ENCODE measurements around the gene FAM174B. TPM values are rescaled to one million over a fixed set of nuclear protein-coding genes. Genes with fewer than 3 reads are reported as not detected.

FAM174B gene
- total and polyA plus RNA-seq, 4 donors = 2.5 to 4.5 (median 3.8) TPM

DNA sequence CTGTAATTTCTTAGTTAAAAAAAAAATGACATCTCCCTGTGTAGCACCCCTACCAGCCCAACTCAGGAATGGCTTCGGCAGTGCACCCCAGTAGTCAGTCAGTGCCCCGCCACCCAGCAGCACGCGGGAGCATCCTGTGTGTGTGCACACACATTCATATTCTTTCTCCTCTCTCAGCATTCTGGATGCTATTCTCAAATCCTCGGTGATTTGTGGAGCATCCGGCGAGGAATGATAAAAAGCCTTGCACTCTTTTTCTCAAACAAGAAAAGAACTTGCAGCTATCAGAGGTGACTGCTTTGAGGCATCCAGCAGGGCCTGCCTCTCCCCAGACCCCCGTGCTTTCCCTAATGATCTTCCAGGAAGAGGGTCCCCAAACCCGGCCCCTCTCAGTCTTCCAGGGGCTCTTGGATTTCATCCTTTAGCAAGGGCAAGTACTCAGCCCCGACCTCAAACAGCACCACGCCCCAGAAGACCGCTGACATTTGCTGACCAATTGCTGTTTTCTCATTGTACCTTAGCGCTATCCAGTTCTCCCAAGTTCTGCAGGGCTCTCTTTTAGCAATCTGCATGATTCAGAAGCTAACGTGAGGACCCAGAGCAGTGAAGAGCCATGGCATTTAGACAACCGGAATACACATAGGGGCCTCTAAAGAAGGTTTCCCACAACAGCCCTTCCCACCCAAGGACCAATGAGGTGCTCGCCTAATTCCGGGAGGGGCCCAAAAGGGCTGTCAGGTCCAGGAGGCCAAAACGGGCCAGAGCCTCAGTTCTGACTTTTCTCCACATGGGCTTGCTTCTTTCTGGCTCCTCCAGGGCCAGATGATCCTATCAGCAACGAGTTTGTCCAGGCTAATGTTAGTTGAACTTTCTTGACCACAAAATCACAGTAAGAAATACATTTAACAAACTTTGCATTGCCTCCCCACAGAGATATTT is 72.2 kb downstream of the FAM174B start:
- Histone ChIP-seq H3K4me1 (ENCODE audit: control insufficient read depth in 4 of 4, insufficient read depth in 4 of 4, low read length in 3 of 4) (no peaks in the 10 kb centered on the region), H3K4me3 (ENCODE audit: low read depth in 1 of 3, low read length in 3 of 3) (no peak overlapping the region), H3K9me3 (ENCODE audit: control insufficient read depth in 4 of 4, low read length in 3 of 4) (no peaks in the 10 kb centered on the region), H3K27ac (ENCODE audit: low read depth in 1 of 2, low read length in 2 of 2) (no peak overlapping the region), H3K27me3 (ENCODE audit: control insufficient read depth in 4 of 4, insufficient read depth in 4 of 4, low read length in 3 of 4) (no peaks in the 10 kb centered on the region), H3K36me3 (ENCODE audit: control insufficient read depth in 4 of 4, insufficient read depth in 3 of 4, low read depth in 1 of 4, low read length in 3 of 4) (no peaks in the 10 kb centered on the region), H3K9ac (ENCODE audit: low read depth in 1 of 2, low read length in 2 of 2) (no peak overlapping the region)
- TF ChIP-seq RAD21 (IDR thresholded peaks at IDR 0.05) = no peak
- TF ChIP-seq HNF4A (conservative IDR thresholded peaks at IDR 0.05) = no peak
- TF ChIP-seq, protein P1, sequence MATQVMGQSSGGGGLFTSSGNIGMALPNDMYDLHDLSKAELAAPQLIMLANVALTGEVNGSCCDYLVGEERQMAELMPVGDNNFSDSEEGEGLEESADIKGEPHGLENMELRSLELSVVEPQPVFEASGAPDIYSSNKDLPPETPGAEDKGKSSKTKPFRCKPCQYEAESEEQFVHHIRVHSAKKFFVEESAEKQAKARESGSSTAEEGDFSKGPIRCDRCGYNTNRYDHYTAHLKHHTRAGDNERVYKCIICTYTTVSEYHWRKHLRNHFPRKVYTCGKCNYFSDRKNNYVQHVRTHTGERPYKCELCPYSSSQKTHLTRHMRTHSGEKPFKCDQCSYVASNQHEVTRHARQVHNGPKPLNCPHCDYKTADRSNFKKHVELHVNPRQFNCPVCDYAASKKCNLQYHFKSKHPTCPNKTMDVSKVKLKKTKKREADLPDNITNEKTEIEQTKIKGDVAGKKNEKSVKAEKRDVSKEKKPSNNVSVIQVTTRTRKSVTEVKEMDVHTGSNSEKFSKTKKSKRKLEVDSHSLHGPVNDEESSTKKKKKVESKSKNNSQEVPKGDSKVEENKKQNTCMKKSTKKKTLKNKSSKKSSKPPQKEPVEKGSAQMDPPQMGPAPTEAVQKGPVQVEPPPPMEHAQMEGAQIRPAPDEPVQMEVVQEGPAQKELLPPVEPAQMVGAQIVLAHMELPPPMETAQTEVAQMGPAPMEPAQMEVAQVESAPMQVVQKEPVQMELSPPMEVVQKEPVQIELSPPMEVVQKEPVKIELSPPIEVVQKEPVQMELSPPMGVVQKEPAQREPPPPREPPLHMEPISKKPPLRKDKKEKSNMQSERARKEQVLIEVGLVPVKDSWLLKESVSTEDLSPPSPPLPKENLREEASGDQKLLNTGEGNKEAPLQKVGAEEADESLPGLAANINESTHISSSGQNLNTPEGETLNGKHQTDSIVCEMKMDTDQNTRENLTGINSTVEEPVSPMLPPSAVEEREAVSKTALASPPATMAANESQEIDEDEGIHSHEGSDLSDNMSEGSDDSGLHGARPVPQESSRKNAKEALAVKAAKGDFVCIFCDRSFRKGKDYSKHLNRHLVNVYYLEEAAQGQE (IDR thresholded peaks at IDR 0.05) = no peak
- no peak for TF ChIP-seq TAF1 (conservative IDR thresholded peaks at IDR 0.05)
- DNase-seq (ENCODE audit: low spot score) = no peak
- WGBS = 80% methylated on average over 19 of the region's 19 CpGs

DNA sequence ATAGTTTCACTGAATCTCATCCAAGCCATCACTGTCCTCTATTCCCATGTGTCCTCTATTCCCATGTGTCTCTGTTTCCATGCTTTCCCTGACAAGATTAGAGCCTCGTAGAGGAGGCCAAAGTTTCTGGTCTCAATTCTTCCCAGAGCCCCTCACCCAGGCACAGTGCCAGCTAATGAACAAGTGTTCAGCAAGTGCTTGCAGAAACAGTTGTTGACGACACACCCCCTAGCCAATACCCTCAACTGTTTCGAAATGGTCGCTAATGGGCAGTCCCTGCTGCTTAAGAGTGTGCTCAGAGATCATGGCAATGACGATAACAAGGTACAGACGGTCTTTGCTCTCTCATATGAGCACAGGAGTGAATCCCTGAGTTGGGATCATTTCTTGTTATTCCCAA is 73.4 kb downstream of the FAM174B start:
- no peak overlapping the region for H3K9ac ChIP-seq (ENCODE audit: low read depth in 1 of 2, low read length in 2 of 2)
- H3K9me3 ChIP-seq (ENCODE audit: control insufficient read depth in 4 of 4, low read length in 3 of 4) = no peaks in the 10 kb centered on the region
- WGBS = 78% methylated on average over 6 of the region's 6 CpGs
- H3K36me3 ChIP-seq (ENCODE audit: control insufficient read depth in 4 of 4, insufficient read depth in 3 of 4, low read depth in 1 of 4, low read length in 3 of 4) = no peaks in the 10 kb centered on the region
- DNase-seq (ENCODE audit: low spot score) = no peak
- no peak overlapping the region for H3K4me3 ChIP-seq (ENCODE audit: low read depth in 1 of 3, low read length in 3 of 3)
- no peaks in the 10 kb centered on the region for H3K27me3 ChIP-seq (ENCODE audit: control insufficient read depth in 4 of 4, insufficient read depth in 4 of 4, low read length in 3 of 4)
- no peaks in the 10 kb centered on the region for H3K4me1 ChIP-seq (ENCODE audit: control insufficient read depth in 4 of 4, insufficient read depth in 4 of 4, low read length in 3 of 4)
- H3K27ac ChIP-seq (ENCODE audit: low read depth in 1 of 2, low read length in 2 of 2) = no peak overlapping the region
- TF ChIP-seq FOXA1 (IDR thresholded peaks at IDR 0.05) = no peak
- TF ChIP-seq TAF1 (conservative IDR thresholded peaks at IDR 0.05) = no peak
- TF ChIP-seq, protein P2, sequence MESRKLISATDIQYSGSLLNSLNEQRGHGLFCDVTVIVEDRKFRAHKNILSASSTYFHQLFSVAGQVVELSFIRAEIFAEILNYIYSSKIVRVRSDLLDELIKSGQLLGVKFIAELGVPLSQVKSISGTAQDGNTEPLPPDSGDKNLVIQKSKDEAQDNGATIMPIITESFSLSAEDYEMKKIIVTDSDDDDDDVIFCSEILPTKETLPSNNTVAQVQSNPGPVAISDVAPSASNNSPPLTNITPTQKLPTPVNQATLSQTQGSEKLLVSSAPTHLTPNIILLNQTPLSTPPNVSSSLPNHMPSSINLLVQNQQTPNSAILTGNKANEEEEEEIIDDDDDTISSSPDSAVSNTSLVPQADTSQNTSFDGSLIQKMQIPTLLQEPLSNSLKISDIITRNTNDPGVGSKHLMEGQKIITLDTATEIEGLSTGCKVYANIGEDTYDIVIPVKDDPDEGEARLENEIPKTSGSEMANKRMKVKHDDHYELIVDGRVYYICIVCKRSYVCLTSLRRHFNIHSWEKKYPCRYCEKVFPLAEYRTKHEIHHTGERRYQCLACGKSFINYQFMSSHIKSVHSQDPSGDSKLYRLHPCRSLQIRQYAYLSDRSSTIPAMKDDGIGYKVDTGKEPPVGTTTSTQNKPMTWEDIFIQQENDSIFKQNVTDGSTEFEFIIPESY (IDR thresholded peaks at IDR 0.05) = no peak
- TF ChIP-seq ATF3 (IDR thresholded peaks at IDR 0.05) = no peak
- no peak for TF ChIP-seq NR2F2 (IDR thresholded peaks at IDR 0.05)
- TF ChIP-seq CTCF (IDR thresholded peaks at IDR 0.05; ENCODE audit: low read depth, low read length, missing input control) = no peak
- TF ChIP-seq FOXA2 (IDR thresholded peaks at IDR 0.05) = no peak
- no peak for TF ChIP-seq SP1 (IDR thresholded peaks at IDR 0.05)
- no peak for TF ChIP-seq JUND (IDR thresholded peaks at IDR 0.05)
- TF ChIP-seq, protein P1 (IDR thresholded peaks at IDR 0.05) = no peak
- no peak for TF ChIP-seq HNF4A (conservative IDR thresholded peaks at IDR 0.05)
- no peak for TF ChIP-seq YY1 (IDR thresholded peaks at IDR 0.05)
- no peak for TF ChIP-seq GABPA (IDR thresholded peaks at IDR 0.05 in 1 of 2, conservative IDR thresholded peaks at IDR 0.05 in 1 of 2)
- no peak for TF ChIP-seq RAD21 (IDR thresholded peaks at IDR 0.05)

Measured in liver (tissue), 9 donors.